ENCODE data around the gene SRP9.
"Not testable (repeated sequence)": the region's sequence is repeated elsewhere in the genome, so short reads cannot be mapped to it uniquely, and the experiment has no call there.

SRP9 gene

DNA sequence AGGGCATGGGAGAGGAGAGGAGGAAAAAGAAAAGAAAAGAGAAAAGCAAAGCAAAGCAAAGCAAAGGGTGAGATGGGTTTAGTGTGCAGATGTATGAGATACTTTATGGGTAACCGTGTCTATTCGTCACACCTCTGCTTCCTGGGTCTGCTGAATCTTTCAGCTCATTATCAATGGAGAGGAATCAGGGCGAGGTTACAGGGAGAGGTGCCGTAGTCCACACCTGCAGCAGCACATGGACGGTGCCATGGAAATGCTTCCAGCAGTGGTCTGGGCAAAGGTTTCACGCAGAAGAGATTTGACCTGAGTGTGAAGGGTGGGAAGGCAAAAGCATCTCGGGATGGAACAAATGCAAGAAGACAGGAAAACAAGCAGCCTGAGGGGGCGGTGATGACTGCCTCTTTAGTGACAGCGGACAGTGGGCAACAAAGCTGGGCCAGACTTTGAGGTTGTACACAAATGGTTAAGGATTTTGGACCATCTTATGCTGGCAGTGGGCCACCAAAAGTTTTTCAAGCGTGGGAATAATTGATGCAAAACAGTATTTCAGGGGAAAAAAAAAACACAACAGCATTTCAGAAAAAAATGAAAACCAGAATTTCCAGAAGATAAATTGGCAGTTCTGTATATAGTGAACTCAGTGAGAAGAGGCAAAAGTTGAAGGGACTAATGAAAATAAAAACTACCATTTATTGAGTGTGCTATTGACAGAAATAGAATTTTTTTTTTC, 19.5 kb upstream of the SRP9 start:
- DNase-seq: no peak

DNA sequence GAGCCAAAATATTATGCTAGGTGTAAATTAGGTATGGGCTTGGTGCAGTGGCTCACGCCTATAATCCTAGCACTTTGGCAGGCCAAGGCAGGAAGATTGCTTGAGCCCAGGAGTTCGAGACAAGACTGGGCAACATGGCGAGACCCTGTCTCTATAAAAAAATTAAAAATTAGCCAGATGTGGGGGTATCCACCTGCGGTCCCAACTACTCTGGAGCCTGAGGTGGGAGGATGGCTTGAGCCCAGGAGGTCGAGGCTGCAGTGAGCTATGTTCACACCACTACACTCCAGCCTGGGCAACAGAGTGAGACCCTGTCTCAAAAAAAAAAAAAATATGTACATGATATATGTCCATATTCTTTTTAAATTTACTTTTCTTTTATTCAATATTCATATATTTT, 17.7 kb upstream of the SRP9 start:
- not testable (repeated sequence) for DNase-seq

DNA sequence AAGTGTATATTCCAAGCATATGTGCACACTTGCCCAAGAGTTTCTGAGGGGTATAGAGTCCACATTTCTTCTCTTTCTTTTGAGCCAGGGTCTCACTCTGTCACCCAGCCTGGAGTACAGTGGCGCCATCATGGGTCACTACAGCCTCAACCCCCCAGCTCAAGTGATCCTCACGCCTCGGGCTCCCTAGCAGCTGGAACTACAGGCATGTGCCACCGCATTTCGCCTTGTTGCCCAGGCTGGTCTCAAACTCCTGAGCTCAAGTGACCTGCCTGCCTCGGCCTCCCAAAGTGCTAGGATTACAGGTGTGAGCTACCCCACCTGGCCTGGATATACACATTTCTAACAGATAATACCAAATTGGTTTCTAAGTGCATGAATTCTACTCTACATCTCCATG, 17.1 kb upstream of the SRP9 start:
- DNase-seq: no peak

DNA sequence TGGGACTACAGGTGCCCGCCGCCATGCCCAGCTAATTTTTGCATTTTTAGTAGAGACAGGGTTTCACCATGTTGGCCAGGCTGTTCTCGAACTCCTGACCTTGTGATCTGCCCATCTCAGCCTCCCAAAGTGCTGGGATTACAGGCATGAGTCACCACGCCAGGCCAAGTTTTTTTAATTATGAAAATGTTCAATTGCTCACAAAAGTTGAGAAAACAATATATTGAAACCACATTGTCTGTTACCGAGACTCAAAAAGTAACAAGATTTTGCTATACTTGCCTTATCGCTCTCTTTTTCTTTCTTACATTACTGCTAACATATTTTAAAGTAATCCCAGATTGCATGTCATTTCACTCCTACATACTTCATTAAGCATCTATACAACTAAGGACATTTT, 16.2 kb upstream of the SRP9 start:
- not testable (repeated sequence) for DNase-seq

DNA sequence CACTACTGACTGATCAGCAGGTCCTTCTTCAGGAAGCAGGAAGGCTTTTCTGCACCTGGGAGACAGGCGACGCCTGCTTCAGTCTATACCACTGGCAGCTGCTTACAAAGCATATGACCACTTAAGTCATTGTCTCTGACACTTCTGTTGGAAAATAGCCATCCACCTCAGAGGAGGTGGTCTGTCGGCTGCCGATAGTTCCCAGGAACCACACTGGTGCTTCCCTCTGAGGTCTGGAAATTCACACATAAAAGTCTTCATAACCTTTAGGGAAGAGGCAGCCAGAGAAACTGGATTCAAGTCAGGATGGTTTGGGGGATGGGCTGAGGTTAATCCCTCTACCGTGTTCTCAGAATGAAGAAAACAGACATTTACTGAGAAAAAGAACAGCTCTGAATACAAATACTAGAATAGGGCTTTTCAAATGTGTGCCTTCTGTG, 15.6 kb upstream of the SRP9 start:
- no peak for DNase-seq

DNA sequence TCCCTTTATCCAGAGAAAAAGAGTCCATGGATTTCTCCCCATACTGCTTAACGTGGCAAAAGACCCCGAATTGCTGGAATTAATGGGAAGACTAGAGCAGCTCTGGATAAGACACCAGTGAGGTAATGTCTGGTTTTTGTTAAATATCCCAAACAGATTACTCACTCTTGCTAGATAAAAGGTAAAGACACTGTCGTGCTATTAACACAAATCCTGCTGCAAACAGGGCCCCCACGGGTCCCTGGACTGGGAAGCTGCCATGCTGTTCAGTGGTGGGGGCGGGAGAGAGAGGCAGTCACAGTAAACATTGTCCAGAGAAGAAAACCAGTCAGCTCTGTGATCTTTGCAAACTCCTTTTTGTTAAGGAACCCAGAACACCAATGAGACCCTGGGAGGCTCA, 15.2 kb upstream of the SRP9 start:
- DNase-seq: no peak

DNA sequence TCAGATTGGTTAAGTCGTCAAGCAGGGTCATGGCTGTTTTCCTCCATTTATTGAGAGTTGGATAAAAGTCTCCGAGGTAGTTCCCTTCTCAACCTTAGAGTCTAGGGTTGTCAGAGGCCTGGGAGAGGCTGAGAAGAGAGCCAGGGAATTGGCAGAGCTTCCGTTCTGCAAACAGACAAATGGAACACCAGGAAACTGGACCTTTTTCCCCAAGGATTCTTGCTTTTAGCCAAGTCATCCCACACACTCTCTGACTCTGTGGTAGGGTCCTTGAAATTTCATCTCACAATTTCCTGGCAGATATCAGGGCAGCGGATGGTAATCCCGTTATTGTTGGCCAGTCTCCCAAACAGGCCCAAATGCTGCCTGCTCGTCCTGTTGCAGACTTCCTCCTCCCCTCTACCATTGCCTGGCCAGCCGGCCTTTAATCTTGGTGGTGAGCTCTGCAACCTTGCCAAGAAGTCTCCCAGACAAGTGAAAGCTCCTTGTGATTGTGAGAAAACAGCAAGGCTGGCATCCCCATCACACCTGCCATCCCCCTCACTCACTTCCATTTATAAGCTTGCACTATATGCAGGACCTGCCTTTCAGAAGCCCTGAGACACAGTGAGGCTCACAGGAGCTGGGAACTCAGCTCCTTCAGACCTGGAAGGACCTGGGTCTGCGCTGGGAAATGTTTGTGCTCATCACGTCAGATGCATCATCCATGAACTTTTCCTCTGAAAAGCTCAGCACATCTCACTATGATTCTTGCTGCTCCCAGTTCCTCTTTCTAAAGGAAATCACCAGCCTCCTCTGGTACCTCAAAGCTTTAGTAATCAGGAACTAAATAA, 13.7 kb upstream of the SRP9 start:
- no peak for DNase-seq

DNA sequence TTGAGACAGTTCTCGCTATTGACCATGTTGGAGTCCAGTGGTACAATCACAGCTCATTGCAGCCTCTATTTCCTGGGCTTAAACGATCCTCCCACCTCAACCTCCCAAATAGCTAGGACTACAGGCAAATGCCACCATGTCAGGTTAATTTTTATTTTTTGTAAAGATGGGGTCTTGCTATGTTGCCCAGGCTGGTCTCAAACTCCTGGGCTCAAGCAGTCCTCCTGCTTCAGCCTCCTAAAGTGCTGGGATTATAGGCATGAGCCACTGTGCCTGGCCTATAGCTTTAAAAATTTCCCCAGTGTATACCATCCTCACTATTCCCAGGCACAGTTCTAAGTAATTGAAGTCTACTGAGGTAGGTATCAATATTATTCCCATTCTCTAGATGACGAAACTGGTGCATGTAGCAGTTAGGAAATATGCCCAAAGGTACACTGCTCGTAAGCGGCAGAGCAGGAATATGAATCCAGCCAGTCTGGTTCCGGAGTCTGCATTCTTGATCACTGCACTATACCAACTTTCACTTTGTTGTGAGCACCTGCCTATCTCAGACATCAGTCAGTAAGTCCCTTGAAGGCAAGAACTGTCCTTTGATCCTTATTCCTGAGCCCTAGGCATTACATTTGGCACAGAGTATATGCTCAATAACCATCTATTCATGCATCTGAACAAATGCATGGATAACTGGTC, 11.5 kb upstream of the SRP9 start:
- no peak for DNase-seq

DNA sequence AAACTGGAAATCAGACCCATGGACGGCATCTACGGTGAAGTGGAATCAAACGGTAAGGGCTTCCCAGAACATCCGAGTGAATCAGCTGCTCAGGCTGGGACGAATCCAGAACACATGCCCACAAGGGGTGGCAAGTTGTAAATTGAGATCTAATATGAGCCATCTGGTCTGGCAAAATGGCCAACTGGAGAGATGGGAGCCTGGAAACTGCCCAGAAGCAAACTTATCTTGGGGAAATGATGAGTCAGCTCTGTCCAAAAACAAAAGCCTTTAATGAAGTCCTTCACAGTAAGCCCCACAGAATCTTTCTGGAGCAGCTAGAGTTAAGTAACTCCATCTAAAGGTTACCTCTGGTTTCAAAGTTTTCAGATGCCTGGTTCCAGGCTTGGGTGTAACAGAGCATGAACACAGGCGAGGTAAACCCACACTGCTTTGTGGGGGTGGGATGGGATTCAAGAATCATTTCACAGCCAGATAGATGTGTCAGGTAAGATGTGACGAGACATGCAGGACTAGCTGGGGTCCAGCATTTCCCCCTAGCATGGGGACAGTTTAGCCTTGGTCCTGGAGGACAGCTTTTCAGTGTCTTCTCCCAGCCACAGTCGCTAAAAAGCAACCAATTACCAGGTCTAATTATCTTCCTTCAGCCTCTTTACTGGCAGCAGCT, 10.5 kb upstream of the SRP9 start:
- peak; percentile 59 for DNase-seq

DNA sequence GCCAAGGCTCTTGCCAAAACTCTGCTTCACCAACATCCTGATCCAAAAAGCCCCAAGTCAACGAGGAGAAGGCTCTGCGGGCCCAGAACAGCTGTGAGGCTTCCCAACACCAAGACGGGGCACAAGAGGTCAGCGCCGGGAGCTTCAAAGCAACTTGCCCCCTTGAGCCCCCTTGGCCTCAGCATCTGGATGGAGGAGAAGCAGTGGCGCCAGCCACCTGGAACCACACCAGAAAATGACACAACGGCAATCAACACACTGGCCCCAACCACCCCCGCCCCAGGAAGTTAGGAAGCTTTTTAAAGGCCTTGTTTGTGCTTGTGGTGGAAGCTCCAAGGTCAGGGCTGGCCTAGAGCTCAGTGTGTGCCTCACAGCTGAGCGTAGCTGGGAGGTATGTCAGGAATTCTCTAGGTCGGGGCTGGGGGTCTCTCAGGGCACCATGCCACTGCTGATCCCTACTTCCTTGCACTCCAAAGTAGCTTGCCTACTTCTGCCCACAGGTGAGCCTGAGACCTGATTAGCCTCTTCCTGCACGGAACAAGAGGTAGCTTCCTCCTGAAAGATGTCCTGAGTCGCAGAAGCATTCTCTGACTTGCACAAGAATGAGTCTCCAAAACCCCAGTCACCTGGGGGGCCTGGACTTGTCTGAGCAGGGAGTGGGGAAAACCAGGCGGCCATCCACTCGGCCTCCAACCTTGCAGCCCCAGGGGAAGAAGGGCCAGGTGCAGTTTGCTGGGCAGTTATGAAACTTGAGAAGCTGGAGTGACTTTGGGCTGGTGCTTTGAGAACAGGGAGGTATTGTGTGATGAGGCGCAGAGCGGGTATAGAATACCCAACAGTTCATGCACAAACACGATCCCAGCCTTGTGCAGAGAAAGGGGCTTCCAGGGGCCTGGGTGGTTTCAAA, 9.7 kb upstream of the SRP9 start:
- no peak for DNase-seq

DNA sequence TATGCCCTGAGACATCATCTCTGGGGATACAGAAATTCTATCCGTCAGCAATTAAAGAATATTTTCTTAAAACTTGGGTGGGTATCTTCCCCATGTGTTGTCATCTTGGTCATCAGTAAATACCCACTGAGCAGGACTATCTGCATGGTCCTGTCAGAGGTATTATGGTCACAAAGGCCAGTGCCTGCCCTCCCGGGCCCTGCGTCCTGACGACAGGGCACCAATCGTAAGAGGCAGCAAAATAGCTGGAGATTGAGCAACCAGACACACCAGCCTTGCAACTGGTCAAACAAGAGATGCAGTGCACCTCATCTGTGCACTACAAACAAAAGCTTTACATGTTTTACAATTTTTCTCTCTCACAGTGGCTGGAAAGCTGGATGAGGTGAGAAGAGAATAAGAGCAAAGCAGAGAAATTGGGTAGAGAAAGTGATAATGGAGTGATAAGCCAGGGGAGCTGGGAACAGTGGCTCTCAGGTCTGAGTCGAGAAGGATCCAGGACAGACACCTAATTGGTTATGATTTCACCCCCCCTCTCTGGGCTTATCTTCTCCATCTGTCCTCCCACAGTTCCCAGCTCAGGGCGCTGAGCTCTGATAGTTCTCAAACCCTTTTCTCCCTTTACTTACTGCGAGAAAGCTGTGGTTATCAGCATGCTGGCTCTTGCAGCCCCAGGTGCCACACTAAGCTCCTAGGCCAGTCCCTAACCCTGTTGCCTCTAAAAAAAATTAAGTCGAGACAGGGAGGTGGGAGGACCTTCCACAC, 8.8 kb upstream of the SRP9 start:
- DNase-seq: no peak

DNA sequence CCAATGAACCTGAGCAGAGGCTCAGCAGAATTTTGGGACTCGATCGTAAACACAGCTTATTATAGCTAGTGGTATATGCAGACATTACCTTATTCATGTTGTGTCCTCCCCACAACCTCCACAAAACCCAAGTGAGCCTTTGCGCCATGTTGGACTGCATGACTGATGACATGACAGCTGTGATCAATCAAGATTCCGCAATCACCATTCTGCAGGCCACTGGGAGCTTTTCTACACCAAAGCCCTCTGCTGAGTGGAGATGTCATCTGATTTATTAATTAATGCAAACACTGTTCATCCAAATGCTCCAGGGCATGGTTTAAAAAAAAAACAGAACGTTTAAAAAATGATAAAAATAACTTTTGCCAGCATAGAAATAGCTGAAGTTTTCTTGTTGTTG, 7.9 kb upstream of the SRP9 start:
- no peak for DNase-seq

DNA sequence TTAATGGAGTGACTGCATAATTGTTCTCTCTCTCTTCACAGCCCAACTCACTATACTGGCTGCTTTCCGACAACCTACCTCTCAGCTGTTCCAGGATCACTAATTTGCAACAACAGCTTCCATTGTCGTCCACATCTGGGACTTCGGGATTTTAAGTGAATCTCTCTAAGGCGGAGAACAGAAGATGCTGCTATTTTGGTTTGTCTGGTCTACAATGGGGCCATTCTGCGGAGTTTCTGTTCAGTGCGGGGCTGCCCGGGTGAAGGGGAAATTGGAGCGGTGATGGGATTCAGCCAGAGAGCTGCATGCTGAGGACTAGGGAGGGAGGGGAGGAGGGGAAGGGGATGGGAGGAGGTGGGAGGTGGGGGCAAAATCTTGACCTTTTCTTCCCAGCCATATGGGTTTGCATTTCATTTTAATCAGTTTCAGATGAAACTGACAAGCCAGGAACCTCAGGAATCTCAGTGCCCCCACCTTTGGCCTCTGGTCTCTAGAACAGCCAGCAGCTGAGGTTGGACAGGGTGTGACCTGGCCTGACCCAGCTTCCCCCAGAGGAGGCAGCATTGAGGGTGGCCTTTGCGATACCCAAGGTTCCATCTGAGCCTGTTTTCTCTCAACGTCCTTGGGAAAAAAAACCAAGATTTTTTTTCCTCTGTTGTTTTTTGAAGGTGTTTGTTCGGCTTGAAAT, 6.9 kb upstream of the SRP9 start:
- DNase-seq: no peak

DNA sequence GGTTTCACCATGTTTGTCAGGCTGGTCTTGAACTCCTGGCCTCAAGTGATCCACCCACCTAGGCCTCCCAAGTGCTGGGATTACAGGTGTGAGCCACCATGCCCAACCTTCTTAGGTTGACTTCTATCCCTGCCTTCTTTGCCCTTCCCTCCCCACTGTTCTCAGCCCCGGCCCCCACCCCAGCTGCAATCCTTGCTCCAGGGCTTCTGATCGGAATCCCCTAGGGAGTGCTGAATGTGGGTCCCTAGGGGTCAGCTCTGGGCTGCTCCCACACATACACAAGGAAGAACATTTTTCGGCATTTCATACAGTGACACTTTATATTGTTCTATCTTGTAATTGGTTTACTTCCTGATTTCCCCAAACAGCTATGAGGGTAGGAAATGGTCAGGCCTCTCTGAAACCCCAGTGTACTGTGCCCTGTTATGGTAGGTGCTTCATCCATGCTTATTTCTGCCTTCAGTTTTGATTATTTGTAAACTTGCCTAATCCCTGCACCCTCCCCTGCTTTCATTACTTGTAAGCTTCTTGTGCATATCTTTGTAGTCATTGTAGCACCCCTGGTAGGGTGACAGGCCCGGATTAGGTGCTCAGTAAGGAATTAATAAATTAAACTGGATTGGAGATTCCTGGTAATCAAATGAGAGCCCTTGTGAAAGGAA, 5.8 kb upstream of the SRP9 start:
- no peak for DNase-seq

DNA sequence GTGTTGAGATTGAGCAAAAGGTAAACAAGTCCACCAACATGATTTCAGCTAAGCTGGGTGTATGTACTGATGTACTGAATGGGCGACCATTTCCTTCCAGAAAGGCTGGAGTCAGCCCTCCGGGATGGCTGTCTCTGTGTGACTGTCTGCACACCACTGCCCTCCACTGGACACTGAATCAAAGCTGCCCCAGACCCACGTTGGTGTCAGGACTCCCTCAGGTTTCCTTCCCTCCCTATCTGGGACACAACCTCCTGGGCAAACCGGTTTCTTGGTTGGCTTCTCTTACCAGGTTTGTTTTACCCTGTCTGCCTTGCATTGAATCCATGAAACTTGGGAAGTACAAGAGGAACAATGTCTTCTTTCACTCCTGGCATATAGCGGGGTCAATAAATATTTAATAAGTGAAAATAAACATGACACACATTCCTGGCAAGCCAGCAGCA, 5.3 kb upstream of the SRP9 start:
- DNase-seq: peak; percentile 78

DNA sequence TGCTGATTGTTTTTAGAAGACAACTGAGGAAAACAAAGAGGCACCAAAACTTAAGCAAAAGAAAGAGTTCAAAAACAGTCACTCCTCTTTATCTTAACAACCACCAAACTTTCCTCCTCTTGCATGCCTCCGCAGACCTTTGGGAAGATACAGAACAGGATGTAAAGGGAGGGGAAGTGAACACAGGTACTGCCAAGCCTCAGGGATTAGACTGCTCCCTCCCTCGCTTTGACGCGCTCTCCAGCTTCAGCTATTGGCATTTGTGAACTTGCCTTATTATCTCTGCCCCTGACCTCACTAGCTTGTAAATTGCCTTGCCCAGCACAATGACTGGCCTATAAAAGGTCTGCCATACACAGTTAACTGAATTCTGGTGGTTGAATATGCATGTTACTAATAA, 4.8 kb upstream of the SRP9 start:
- DNase-seq: no peak

DNA sequence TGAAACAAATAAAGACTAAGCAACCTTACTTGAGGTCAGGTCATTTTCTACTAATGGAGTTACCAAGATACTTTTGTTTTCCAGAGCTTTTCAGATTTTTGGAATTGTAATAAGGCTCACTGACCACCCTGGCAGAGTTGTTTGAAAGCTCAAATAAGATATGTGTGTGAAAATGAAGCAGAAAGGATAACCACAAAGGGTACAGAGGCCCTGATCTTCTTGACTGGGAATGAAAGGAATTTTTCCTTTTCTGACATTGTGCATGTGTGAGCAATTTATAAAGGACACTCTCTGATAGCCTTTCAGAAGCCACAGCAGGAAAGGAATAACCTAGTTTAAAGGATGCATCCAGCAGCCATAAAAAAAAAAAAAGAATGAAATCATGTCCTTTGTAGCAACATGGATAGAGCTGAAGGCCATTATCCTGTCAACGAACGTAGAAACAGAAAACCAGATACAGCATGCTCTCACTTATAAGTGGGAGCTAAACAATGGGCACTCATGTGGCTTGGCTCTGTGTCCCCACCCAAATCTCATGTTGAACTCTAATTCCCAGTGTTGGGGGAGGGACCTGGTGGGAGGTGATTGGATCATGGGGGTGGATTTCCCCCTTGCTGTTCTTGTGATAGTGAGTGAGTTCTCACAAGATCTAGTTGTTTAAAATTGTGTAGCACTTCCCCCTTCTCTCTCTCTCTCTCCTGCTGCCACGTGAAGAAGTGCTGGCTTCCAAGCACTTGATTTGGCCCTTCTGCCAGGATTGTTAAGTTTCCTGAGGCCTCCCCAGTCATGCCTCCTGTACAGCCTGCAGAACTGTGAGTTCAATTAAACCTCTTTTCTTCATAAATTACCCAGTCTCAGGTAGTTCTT, 3.1 kb upstream of the SRP9 start:
- DNase-seq: no peak

DNA sequence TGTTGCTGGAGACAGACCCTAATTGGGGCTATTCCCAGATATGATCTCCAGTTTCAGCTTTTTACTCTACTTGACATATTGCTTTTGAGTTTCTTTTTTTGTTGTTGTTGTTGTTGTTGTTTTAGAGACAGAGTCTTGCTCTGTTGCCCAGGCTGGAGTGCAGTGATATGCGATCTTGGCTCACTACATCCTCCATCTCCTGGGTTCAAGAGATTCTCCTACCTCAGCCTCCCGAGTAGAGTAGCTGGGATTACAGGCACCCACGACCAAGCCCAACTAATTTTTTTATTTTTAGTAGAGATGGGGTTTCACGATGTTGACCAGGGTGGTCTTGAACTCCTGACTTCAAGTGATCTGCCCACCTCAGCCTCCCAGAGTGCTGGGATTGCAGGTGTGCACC, 1.3 kb upstream of the SRP9 start:
- no peak for DNase-seq

DNA sequence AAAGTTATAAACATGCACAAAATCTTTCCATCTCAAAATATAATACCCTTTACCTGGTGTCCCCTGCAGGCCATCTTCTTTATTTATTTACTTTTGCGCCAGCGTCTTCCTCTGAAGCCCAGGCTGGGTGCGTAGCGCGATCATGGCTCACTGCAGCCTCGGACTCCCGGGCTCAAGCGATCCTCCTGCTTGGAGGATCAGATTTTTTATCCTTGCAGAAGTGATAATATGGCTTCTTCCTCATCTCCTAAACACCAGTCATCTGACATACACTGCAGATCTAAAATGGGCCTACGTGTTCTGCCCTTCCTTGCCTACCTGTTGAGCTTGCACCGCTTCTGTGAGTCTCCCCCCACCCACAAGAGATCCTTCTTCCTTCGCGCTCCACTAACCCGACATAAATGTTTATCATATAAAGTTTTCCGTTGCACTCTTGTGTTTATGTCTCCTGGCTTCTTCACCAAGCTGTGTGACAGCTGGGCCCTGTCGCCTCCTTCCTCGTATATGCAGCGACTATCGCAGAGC, 506 bp upstream of the SRP9 start:
- no peak for DNase-seq

Measured in T1000 (cell line).